NCI-H2227 (cell line): Measurements from ENCODE around the gene MUCL1.

Source experiments
- DNase-seq: peaks from one replicate; lab custom pipeline; 2025; ENCODE audit not compliant: unreplicated experiment; lab: John Stamatoyannopoulos, UW

Gene MUCL1

DNA sequence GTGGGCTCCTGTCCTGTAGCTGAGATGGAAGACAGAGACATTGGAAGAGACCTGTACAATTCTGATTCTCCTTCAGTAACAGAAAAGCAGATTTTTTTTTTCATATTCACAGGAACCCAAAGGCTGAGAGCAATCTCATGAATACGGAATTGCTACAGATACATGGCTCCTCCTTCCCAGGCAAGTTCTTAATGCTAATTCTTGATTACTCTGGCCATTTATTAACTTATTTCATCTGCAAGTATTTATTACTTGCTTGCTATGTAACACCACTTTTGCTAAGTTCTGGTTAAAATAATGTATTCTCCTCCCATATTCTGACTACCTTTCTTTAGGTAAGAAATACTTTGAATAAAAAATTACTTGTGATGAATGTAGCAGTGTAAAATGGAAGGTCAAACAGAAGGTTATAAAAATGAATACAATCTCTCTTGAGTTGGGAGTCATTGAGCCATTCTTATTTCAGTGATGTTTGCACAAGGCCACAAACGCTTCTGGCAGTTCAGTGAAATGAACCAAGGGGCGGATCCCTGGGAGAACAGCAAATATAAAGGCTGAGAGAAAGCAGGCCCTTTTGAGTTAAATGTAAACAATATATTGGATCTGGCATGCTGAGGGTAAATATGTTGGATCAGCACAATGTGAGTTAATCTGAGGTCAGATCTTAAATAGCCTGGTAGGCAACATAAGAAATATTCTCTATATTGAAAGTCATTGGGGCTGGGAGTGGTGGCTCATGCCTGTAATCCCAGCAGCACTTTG lies 37.6 kb downstream of the MUCL1 start:
- DNase-seq = no peak
